GM12865 (cell line): ENCODE data around the gene SPRR1A.
A peak's percentile ranks its signal among the peaks of the same experiment; 100 is the strongest.

ENCODE experiments used
- DNase-seq: peaks from one replicate; pipeline ENCODE4 v3.0.0; 2010; ENCODE audit warnings: low read depth
- H3K4me3 ChIP-seq: 2 replicates; pipeline ENCODE4 v1.5.1; 2011; ENCODE audit warnings: mild to moderate bottlenecking, low read depth, low read length, control low read depth
- CTCF ChIP-seq: IDR thresholded peaks from 2 replicates; pipeline ENCODE4 v1.5.1; 2011; ENCODE audit warnings: low read length, control low read depth, low read depth, inconsistent platforms; ENCODE audit not compliant: insufficient read depth; ENCODE audit errors: missing control alignments

SPRR1A gene

GRCh38 chr1:152962876-152963415, 20.9 kb upstream of the SPRR1A start:
- TF ChIP-seq CTCF = no peak
- no peak for DNase-seq
- H3K4me3 ChIP-seq = no peak overlapping the region

- no peak overlapping the region for H3K4me3 ChIP-seq
- no peak for DNase-seq
- TF ChIP-seq CTCF = no peak
These were observed 19.3 kb upstream of the SPRR1A start for GRCh38 chr1:152964536-152964935.

- TF ChIP-seq CTCF = no peak
- no peak overlapping the region for H3K4me3 ChIP-seq
- DNase-seq = no peak
These were observed 18.0 kb upstream of the SPRR1A start for GRCh38 chr1:152965853-152966252.

- H3K4me3 ChIP-seq = no peak overlapping the region
- TF ChIP-seq CTCF = no peak
- peak; percentile 55 for DNase-seq
These were observed 16.7 kb upstream of the SPRR1A start for GRCh38 chr1:152967201-152967600.

- DNase-seq = peak; percentile 81
- no peak overlapping the region for H3K4me3 ChIP-seq
- TF ChIP-seq CTCF = no peak
These were observed 15.6 kb upstream of the SPRR1A start for GRCh38 chr1:152968248-152968647.

- DNase-seq = no peak
- no peak for TF ChIP-seq CTCF
- H3K4me3 ChIP-seq = no peak overlapping the region
These were observed 14.8 kb upstream of the SPRR1A start for GRCh38 chr1:152969036-152969435.

GRCh38 chr1:152970495-152970894, 13.4 kb upstream of the SPRR1A start, which contains the start of gene SPRR4:
SPRR4 (plus strand) TSS chr1:152970648; CDS start chr1:152971891, 1,243 bp downstream.
- no peak within 1 kb of the TSS for H3K4me3 ChIP-seq
- no peak for TF ChIP-seq CTCF
- DNase-seq = no peak
